ENCODE measurements around the gene ZNF550.
"Not testable (repeated sequence)": the region's sequence is repeated elsewhere in the genome, so short reads cannot be mapped to it uniquely, and the experiment has no call there.

The ZNF550 gene

GRCh38 chr19:57527136-57527881 is 32.4 kb downstream of the ZNF550 start, which contains the start of gene ZNF549:
Gene ZNF549, plus strand, starts transcription at chr19:57527356. Its CDS starts 218 bp downstream, at chr19:57527574.
- DNase-seq: peak; percentile 76 to 91

- not testable (repeated sequence) for DNase-seq
These were observed 41.6 kb downstream of the ZNF550 start for GRCh38 chr19:57518021-57518420.

- no peak for DNase-seq
These were observed 44.4 kb downstream of the ZNF550 start for GRCh38 chr19:57515255-57515654.

- DNase-seq: no peak
These were observed 46.8 kb downstream of the ZNF550 start for GRCh38 chr19:57512845-57513244.

GRCh38 chr19:57511484-57511883 is 48.2 kb downstream of the ZNF550 start:
- no peak for DNase-seq

- no peak for DNase-seq
These were observed 53.5 kb downstream of the ZNF550 start for GRCh38 chr19:57506163-57506562.

- not testable (repeated sequence) for DNase-seq
These were observed 59.3 kb downstream of the ZNF550 start for GRCh38 chr19:57500400-57500799.

GRCh38 chr19:57499680-57500395 is 59.8 kb downstream of the ZNF550 start, which contains the start of gene ZNF773:
Gene ZNF773, plus strand, starts transcription at chr19:57499938. Its CDS starts 143 bp downstream, at chr19:57500081.
- peak; percentile 88 to 98 for DNase-seq

- not testable (repeated sequence) for DNase-seq
These were observed 60.4 kb downstream of the ZNF550 start for GRCh38 chr19:57499332-57499679.

GRCh38 chr19:57488299-57488644 is 71.4 kb downstream of the ZNF550 start:
- not testable (repeated sequence) for DNase-seq

- peak; percentile 86 to 97 for DNase-seq
These were observed 72.0 kb downstream of the ZNF550 start, which contains the start of gene ZNF419 for GRCh38 chr19:57487477-57488298. Gene ZNF419, plus strand, starts transcription at chr19:57487750. Its CDS starts 201 bp downstream, at chr19:57487951.
